Motor neuron (in vitro differentiated cells): ENCODE measurements around the gene CCDC137. TPM values are rescaled to one million over a fixed set of nuclear protein-coding genes. Genes with fewer than 3 reads are reported as not detected.

Experiments used
- ATAC-seq, 8 experiments: fragments of 200-7000 bp; cut with Tn5 transposase; replicated peaks in 6 of 8; 2 replicates each; pipeline ENCODE4 v1.8.0; 2021; ENCODE audit warnings: mild to moderate bottlenecking in 8 of 8, moderate library complexity in 8 of 8
- H3K27ac ChIP-seq, 2 donors: fragments of 250-450 bp; sonication (Bioruptor Pico); 2 replicates each; pipeline ENCODE4 v1.9.0; 2021; ENCODE audit warnings: antibody characterized with exemption in 2 of 2, mild to moderate bottlenecking in 2 of 2, moderate library complexity in 1 of 2
- H3K4me1 ChIP-seq, 2 donors: fragments of 250-450 bp; sonication (Bioruptor Pico); replicated peaks in 1 of 2; 2 replicates each; pipeline ENCODE4 v1.6.1; 2021; ENCODE audit warnings: antibody characterized with exemption in 2 of 2, mild to moderate bottlenecking in 2 of 2, moderate library complexity in 1 of 2
- H3K4me3 ChIP-seq, 5 donors: fragments of 250-450 bp; sonication (Bioruptor Pico); 2 replicates each; pipeline ENCODE4 v1.9.0; 2021; ENCODE audit warnings: antibody characterized with exemption in 5 of 5, mild to moderate bottlenecking in 5 of 5, moderate library complexity in 4 of 5
- WGBS, 10 experiments: fragments of 450-650 bp; shearing (Covaris generic); methylation state at CpG; one replicate each; pipeline ENCODE4 v1.0.0; 2022; 5-methylcytosine and 5-hydroxymethylcytosine counted together
- in situ Hi-C, 9 experiments: fragments of 400-800 bp; cut with MboI; loops; one replicate each; pipeline ENCODE4 v1.15.0; 2021; ENCODE audit warnings: low sequenced_read_pairs in 9 of 9, low pct_unique_long_range_greater_than_20kb in 2 of 9; ENCODE audit not compliant: unreplicated experiment in 9 of 9
- total RNA-seq, 8 experiments: library from RNA; unstranded; fragments of 300-600 nt; gene quantifications; 2 replicates each; pipeline versions ENCODE4 v1.2.3 to v1.2.4, GENCODE V29; 2022

Gene CCDC137
- total RNA-seq, 8 experiments from 2014 or later = 9.1 to 34.6 (median 22.5) TPM

DNA sequence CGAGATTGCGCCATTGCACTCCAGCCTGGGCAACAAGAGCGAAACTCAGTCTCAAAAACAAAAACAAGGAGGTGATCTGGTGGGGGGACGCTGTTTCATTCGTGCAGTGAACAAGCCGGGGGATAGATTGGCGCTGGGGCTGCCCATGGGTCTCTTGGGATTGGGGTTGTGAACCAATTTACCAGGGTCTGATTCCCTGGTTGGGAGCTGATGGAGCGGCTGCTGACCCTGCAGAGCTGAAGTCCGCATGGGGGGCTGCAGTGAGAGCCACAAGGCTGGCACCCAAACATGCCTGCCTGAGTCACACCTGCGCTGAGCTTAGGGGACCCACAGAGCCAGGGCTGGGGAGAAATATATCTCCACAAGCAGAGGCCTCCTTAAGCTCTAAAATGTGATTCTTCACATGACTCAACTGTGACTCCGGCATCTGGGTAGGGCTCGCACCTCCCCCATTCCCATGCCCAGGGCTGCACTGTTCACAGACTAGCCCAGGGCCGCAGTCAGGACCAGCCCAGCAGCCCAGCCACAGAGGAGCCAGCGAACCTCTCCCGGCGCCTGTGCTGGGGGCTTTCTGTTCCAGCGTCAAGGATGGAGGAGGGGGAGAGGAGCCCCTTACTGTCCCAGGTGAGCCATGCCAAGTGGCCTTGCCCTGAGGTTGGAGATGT is 24.6 kb upstream of the CCDC137 start:
- in situ Hi-C loops = no loop called here
- Histone ChIP-seq H3K27ac (no peak overlapping the region), H3K4me3 (no peak overlapping the region), H3K4me1 (no peaks in the 10 kb centered on the region)
- WGBS, 10 experiments = 43 to 91% (median 75%) methylated on average over 2 to 8 of the region's 17 CpGs; no CpG with 5 or more reads in 5 of the 10 experiments
- ATAC-seq = peak; percentile 6 to 95 (median 26)

DNA sequence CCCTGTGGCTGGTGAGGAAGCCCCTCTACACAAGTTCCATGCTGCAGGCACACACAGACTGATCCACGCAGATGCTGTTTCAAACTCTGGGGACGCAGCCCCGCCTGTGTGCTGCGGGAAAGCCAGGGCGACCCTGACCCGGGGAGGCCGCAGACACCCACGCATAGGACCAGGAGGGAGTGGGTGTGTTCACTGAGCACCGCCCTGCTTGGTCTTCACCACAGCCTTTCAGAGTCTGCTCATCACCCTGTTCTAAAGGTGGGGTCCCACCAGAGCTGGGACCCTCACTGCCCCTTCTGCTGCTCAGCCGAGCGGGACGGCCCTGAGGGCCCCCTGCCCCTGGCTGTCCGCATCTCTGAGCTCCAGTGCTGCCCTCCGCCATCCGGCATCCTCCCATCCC is 22.0 kb upstream of the CCDC137 start:
- peak in 1 of 8 experiments; percentile 4 for ATAC-seq
- H3K4me1 ChIP-seq = no peaks in the 10 kb centered on the region
- 80 to 100% (median 83%) methylated on average over 1 to 3 of the region's 15 CpGs; no CpG with 5 or more reads in 6 of the 10 experiments for WGBS, 10 experiments
- in situ Hi-C loops = no loop called here
- no peak overlapping the region for H3K4me3 ChIP-seq
- H3K27ac ChIP-seq = no peak overlapping the region

DNA sequence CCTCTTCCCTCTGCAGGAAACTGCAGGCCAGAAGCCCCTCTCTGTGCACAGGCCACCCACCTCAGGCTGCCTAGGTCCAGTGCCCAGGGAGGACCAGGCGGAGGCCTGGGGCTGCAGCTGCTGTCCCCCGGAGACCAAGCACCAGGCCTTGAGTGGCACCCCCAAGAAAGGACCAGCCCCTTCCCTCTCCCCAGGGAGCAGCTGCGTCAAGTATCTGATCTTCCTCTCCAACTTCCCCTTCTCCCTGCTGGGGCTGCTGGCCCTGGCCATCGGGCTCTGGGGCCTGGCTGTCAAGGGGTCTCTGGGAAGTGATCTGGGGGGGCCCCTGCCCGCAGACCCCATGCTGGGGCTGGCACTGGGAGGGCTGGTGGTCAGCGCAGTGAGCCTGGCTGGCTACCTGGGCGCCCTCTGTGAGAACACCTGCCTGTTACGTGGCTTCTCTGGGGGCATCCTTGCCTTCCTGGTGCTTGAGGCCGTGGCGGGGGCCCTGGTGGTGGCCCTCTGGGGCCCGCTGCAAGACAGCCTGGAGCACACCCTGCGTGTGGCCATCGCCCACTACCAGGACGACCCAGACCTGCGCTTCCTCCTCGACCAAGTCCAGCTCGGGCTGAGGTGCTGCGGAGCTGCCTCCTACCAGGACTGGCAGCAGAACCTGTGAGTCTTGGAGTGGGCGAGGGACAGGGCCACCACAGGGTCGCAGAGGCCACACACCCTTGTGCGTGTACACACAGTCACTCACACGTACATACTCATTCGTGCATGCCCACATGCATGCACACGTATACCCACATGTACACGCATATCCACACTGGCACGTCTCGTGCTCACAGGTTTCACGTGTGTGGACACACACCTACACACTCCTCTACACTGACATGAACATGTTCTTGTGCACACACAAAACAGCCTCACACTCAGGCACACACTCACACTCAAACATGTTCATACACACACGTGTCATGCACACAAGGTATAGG is 21.3 kb upstream of the CCDC137 start:
- in situ Hi-C loops = no loop called here
- H3K4me1 ChIP-seq = no peaks in the 10 kb centered on the region
- ATAC-seq = peak in 2 of 8 experiments; percentile 14
- no peak overlapping the region for H3K27ac ChIP-seq
- no peak overlapping the region for H3K4me3 ChIP-seq
- WGBS, 10 experiments = 70 to 80% (median 75%) methylated on average over 1 to 11 of the region's 29 CpGs; no CpG with 5 or more reads in 5 of the 10 experiments

DNA sequence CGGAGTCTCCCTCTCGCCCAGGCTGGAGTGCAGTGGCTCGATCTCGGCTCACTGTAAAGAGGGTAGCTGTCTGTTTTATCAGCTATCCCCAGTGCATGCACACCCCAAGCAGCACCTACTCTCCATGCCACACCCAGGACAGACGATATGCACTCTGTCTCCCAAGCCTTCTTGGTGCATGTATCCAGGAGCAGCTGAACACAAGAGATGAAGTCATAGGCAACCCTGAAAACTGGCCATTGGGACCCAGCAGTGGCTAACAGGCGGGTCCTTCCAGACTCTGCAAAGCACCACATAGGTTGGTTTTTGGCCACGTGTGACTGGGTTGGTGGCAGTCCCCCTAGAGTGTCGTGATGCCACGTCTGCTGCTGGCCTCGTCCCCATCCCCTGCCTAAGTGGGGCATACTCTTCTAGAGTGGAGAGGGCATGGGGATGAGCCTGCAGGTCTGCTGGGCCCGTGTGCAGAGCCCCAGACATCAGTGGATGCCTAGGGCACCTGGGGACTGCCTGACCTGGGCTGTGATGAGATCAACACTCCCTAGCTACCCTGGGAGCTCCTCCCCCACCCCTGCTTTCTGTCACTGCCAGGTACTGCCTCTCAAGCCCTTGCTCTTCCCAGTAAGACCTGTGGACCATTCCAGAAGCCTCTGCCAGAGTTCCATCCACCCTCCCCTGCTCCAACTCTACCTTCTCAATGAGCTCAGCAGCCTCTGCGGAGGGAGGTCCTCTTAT is 19.5 kb upstream of the CCDC137 start:
- Histone ChIP-seq H3K4me3 (no peak overlapping the region), H3K4me1 (no peaks in the 10 kb centered on the region), H3K27ac (no peak overlapping the region)
- whole genome bisulfite sequencing, 10 experiments = 44 to 80% (median 64%) methylated on average over 1 to 6 of the region's 12 CpGs; no CpG with 5 or more reads in 7 of the 10 experiments
- in situ Hi-C loops = no loop called here
- peak in 3 of 8 experiments; percentile 9 to 16 (median 9) for ATAC-seq

DNA sequence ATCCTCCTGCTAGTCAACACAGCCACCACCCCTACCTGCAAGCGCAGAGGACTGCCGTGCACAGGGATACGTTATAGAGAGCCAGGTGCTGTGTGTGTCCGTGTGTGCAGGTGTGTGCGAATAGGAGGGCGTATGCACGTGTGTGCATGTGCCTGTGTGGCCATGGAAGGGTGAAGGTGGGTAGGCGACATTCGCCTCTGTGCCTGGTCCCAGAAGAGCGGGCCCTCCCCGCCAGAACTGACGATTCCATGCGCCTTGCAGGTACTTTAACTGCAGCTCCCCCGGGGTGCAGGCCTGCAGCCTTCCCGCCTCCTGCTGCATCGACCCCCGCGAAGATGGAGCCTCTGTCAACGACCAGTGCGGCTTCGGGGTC is 18.9 kb upstream of the CCDC137 start:
- no peaks in the 10 kb centered on the region for H3K4me1 ChIP-seq
- no peak overlapping the region for H3K4me3 ChIP-seq
- in situ Hi-C loops = no loop called here
- ATAC-seq = peak in 1 of 8 experiments; percentile 1
- WGBS, 10 experiments = 0 to 88% (median 55%) methylated on average over 1 to 8 of the region's 21 CpGs; no CpG with 5 or more reads in 7 of the 10 experiments
- no peak overlapping the region for H3K27ac ChIP-seq

DNA sequence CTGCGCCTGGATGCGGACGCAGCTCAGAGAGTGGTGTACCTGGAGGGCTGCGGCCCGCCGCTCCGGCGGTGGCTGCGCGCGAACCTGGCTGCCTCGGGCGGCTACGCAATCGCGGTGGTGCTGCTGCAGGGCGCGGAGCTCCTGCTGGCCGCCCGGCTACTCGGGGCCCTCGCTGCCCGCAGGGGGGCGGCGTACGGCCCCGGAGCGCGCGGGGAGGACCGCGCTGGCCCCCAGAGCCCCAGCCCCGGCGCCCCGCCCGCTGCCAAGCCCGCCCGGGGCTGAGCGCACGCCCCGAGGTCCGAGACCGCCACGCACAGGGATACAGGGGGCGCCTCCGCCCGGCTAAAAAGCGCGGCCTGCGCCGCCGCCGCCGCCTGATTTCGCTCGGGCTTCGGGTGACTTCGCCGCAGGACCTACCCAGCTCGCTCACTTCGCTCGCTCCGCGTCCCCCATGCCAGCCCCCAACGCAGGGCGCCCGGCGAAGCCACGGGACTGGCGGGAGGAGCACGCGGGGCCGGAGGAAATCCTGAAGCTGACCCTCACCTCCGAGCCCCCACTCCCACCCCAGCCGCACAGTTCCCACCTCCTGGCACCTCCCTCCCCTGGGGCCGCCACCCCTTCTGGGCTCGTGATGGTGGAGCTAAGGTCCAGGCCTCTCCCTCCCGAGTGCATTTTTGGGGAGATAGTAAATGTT is 18.4 kb upstream of the CCDC137 start:
- H3K4me1 ChIP-seq = peaks cover 0 to 3% of the 10 kb centered on the region in 2 donors
- peak in 2 of 8 experiments; percentile 3 to 20 for ATAC-seq
- in situ Hi-C loops = no loop called here
- 4 to 50% methylated on average over 2 to 5 of the region's 78 CpGs; no CpG with 5 or more reads in 8 of the 10 experiments for WGBS, 10 experiments
- no peak overlapping the region for H3K27ac ChIP-seq
- no peak overlapping the region for H3K4me3 ChIP-seq

DNA sequence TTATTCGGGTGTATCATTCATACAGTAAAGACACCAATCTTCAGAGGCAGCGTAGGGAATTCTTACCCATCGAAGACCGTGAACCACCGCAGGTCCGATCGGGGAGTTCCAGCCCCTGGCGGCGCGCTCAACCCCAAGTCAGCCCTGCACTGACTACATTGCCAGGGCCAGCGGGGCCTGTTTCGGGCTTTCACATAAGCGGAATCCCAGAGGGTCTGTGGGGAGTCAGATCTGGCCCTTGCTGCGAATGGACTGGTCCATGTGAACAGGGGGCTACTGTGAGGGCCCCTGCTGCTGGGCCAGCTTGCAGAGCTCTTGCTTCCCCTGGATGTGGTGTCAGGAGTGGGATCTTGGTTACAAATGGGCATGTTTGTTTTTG is 17.8 kb upstream of the CCDC137 start:
- in situ Hi-C loops = no loop called here
- 28 to 100% (median 80%) methylated on average over 1 to 6 of the region's 14 CpGs; no CpG with 5 or more reads in 7 of the 10 experiments for WGBS, 10 experiments
- H3K4me3 ChIP-seq = no peak overlapping the region
- H3K4me1 ChIP-seq = peaks cover 0 to 3% of the 10 kb centered on the region in 2 donors
- H3K27ac ChIP-seq = no peak overlapping the region
- no peak for ATAC-seq

DNA sequence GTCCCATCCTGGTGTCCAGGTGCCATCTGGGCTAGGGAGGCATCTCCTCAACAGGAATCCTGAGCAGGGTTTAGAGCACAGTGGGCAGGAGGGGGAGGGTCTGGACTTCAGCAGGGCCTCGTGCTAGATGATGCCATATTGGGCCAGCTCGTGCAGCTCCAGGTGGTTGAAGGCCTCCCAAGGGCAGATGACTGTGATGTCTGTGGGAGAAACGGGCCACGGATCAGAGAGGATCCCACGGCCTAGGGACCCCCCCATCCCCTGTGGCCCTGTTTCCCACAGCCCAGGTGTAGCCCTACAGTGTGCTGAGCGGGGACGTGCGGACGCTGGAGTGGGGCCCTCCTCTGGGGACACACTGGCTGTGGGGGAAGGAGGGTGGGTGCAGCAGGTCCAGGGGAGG is 15.6 kb upstream of the CCDC137 start:
- in situ Hi-C loops = no loop called here
- peaks cover 0 to 3% of the 10 kb centered on the region in 2 donors for H3K4me1 ChIP-seq
- no CpG with 5 or more reads among the region's 9 CpGs for WGBS, 10 experiments
- peak in 1 of 8 experiments; percentile 8 for ATAC-seq
- H3K4me3 ChIP-seq = no peak overlapping the region
- no peak overlapping the region for H3K27ac ChIP-seq

DNA sequence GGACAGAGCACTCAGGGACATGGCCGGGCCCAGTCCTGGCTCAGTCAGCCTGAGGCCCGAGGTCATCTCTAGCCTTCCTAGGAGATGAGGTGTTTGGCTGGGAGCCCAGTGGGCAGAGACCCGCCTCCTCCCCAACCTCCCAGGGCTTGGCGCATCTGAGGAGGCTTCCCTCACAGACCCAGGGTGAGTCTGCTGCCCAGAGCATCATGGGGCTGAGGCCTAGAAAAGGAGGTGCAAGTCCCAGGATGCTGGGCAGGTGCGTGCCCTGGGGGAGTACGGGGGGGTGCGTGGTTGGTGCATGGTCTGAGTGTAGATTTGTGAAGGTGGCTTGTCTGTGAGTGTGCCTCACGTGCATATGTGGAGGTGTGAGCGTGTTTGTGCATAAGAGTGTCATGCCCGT is 14.8 kb upstream of the CCDC137 start:
- WGBS, 10 experiments = 62 to 81% methylated on average over 3 of the region's 10 CpGs; no CpG with 5 or more reads in 8 of the 10 experiments
- H3K4me1 ChIP-seq = peaks cover 0 to 3% of the 10 kb centered on the region in 2 donors
- no peak overlapping the region for H3K4me3 ChIP-seq
- ATAC-seq = peak in 7 of 8 experiments; percentile 6 to 90 (median 57)
- no peak overlapping the region for H3K27ac ChIP-seq
- in situ Hi-C loops = no loop called here

DNA sequence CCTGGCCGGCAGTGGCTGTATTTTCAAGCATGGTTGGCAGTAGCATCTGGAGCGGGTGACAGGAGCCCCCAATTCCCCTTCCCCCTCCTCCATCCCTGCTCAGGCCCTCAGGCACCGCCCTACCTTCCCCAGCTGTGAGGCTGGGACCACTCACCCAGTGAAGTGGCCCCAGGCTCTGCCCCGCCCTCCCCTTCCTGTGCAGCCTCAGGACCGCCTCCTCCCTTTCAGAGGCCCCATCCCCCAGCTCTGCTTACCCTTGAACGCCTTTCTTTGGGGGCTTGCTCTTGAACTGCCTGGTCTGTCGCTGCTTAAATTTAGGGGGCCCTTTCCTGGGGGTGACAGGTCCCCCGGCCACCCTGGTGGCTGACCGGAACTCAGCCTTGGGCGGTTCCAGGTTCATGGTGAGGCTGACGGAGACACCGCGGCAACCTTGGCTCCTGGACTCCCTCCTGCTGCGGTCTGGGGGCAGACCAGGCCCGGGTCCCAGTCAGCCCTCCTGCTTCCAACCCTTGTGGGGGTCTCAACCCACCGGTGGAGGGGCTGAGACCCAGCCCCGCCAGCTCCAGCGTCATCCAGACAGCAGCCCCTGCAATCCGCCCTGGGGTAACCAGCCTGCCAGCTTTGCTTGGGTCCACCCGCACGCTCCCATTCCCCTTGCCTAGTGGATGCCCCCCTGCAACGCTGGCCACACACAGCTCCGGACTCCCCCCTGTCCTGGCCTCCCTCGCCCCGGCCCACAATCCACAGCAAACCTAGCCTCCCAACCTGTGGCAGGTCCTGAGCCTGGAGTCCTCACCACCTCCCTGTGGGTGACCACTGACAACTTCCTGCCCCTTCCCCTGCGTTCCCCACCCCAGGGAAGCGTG is 13.4 kb upstream of the CCDC137 start:
- Histone ChIP-seq H3K27ac (no peak overlapping the region), H3K4me1 (peaks cover 0 to 3% of the 10 kb centered on the region in 2 donors), H3K4me3 (no peak overlapping the region)
- in situ Hi-C loops = no loop called here
- ATAC-seq = peak in 4 of 8 experiments; percentile 11 to 16 (median 14)
- 40 to 100% (median 68%) methylated on average over 1 to 6 of the region's 27 CpGs; no CpG with 5 or more reads in 4 of the 10 experiments for WGBS, 10 experiments

DNA sequence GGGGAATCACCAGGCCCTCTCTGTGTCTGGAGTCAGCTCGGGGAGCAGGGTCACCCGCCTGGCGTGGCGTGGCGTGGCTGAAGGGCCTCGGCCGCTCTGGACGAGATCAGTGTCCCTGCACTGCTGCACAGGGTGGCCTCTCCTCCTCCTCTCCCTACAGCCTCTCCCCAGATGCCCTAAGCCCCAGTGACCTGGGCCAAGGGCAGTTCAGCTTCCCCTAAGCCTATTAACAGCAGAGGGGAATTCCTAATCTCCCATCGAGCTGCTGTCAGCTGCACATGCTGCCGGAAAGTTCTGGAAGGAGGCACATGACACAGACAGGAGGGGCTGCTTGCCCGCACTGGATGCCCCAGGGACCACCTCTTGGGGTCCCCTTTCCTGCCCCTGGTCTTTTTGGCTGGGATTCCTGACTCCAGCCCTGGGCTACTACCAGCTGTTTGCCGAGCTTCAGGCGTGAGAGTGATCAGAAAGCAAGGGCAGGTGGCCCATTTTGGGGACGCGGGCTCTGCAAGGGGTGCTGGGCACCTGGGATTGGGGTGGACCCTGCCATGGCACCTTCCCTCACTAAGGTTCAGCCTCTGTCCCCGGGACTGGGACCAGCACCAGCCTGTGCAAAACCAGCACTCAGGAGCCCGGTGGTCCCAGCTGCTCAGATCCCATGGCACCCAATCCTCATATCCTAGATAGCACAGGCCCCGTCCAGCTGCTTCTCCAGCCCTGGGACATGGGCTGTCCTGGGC is 11.0 kb upstream of the CCDC137 start:
- in situ Hi-C loops = no loop called here
- ATAC-seq = peak in 4 of 8 experiments; percentile 9 to 13 (median 12)
- Histone ChIP-seq H3K27ac (no peak overlapping the region), H3K4me1 (peaks cover 0 to 3% of the 10 kb centered on the region in 2 donors), H3K4me3 (no peak overlapping the region)
- 70 to 100% (median 84%) methylated on average over 2 to 3 of the region's 18 CpGs; no CpG with 5 or more reads in 4 of the 10 experiments for WGBS, 10 experiments
